Activated CD4-positive, alpha-beta T cell treated with anti-CD3 and anti-CD28 coated beads for 36 hours (primary cell): ENCODE results near the gene PRDM16. TPM values are rescaled to one million over a fixed set of nuclear protein-coding genes. Genes with fewer than 3 reads are reported as not detected.

Experiments
- ATAC-seq: fragments of 200-7000 bp; cut with Tn5 transposase; one replicate; pipeline ENCODE4 v1.10.0; 2021; ENCODE audit warnings: mild to moderate bottlenecking, moderate library complexity
- CTCF ChIA-PET: fragments of 350-600 bp; sonication (Branson Sonifier 250); formaldehyde crosslinking; loops from one replicate; lab custom pipeline; 2021; ENCODE audit warnings: antibody characterized with exemption; lab: Charles Lee
- POLR2A ChIA-PET: fragments of 350-600 bp; sonication (Branson Sonifier 250); formaldehyde crosslinking; loops from one replicate; lab custom pipeline; 2021; ENCODE audit warnings: antibody characterized with exemption, inconsistent platforms; lab: Charles Lee
- DNase-seq: peaks from one replicate; pipeline ENCODE4 v3.0.0-alpha.2; 2020
- H3K27ac Mint-ChIP-seq: one replicate; pipeline ENCODE4 v1.8.0; 2021; ENCODE audit warnings: mixed read lengths
- H3K27me3 Mint-ChIP-seq: one replicate; pipeline ENCODE4 v1.8.0; 2021; ENCODE audit warnings: mixed read lengths
- H3K36me3 Mint-ChIP-seq: one replicate; pipeline ENCODE4 v1.8.0; 2021; ENCODE audit warnings: low read depth, mixed read lengths
- H3K4me1 Mint-ChIP-seq: one replicate; pipeline ENCODE4 v1.8.0; 2021; ENCODE audit warnings: mixed read lengths
- H3K4me3 Mint-ChIP-seq: one replicate; pipeline ENCODE4 v1.8.0; 2021; ENCODE audit warnings: mild to moderate bottlenecking, moderate library complexity, mixed read lengths
- H3K9me3 Mint-ChIP-seq: one replicate; pipeline ENCODE4 v1.8.0; 2021; ENCODE audit warnings: low read depth, mixed read lengths
- intact Hi-C, 2 experiments: fragments of 100-400 bp; cut with DNase I in 1 of 2; cut with micrococcal nuclease in 1 of 2; formaldehyde crosslinking; loops; one replicate each; pipeline versions ENCODE4 v1.14.2 to v1.15.1; 2022 to 2024; cut with DNase I, micrococcal nuclease
- total RNA-seq, 2 experiments: library from RNA; stranded (reverse); gene quantifications; one replicate each; pipeline ENCODE4 v1.2.3, GENCODE V29; 2021

Gene PRDM16
- total RNA-seq, 2 experiments from 2014 or later: 0.32 TPM; not detected in 1

DNA sequence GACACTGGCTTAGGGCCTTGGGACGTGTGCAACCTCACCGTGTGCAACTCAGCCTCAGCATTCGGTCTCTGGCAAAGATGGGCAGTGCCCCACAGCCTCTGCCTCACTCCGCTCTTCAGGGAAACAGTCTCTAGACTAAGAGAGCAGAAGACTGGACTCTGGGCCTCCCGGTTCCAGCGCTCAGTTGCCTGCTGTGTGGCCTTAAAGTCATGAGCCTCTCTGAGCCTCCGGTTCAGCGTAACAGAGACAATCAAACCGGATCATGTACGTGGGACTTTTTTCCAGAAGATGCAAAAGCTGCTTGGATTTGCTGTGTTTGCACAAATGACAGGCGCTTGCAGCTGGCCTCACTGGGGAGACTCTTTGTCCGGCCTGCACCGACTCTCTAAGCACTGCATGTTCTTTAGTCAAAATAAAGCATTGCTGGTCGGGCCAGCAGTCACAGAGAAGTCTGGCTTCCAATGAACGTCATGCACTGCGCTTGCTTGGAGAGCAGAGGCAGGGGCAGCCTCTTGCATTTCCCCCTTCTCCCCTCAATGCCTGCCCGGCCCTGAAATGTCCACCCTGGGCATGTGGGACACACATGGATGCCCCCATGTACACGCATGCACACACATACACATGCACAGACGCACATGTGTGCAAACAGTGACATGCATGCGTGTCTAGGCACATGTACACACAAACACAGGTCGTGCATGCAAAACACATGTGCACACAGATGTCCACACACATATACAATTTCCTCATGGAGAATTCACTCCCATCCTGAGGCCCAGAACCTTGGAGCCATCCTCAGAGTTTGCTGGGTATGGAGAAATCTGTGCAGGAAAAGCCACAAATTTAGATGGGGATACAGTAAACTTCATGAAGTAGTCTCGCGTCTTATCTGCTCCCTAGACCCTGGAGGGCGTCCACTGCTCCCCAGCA lies 152.4 kb downstream of the PRDM16 start:
- no peaks in the 10 kb centered on the region for H3K9me3 Mint-ChIP-seq
- H3K27ac Mint-ChIP-seq: no peak overlapping the region
- no peak for DNase-seq
- ATAC-seq: no peak
- no peak overlapping the region for H3K4me3 Mint-ChIP-seq
- no peaks in the 10 kb centered on the region for H3K36me3 Mint-ChIP-seq
- no peaks in the 10 kb centered on the region for H3K4me1 Mint-ChIP-seq
- intact Hi-C loops: no loop called here
- ChIA-PET CTCF (no interaction called here), POLR2A (no interaction called here)
- H3K27me3 Mint-ChIP-seq: no peaks in the 10 kb centered on the region

DNA sequence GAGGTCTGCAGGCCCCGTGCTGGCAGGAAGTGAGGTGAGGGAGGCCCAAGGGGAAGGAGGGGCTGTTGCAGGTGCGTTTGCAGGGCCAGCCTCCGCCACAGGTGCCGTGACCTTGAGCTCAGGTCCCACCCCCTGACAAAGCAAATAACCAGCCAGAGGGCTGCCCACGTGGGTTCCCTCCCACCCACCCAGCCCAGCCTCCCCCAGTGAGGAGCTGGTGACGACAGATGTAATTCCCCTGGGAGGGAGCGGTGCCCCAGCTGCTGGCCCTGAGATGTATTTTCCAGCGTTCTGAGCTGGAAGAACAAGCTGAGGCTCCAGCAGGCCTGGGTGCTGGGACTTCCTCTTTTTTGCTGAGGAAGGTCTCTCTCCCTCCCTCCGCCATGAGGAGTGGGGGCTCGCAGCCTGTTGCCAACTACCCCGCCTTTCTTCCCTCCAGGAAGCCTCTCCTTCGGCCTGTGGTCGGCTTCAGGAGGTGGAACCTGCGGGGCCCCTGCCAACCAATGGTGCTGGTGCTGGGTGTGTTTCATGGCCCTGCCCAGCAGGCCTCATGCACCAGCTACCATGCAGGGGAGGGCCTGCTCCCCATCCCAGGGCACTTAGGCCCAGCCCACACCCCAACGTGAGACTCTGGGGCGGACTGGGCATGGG lies 153.2 kb downstream of the PRDM16 start:
- Mint-ChIP-seq H3K27me3 (no peaks in the 10 kb centered on the region), H3K27ac (no peak overlapping the region), H3K4me1 (no peaks in the 10 kb centered on the region), H3K9me3 (no peaks in the 10 kb centered on the region), H3K4me3 (no peak overlapping the region), H3K36me3 (no peaks in the 10 kb centered on the region)
- intact Hi-C loops: no loop called here
- ChIA-PET POLR2A (no interaction called here), CTCF (no interaction called here)
- DNase-seq (no peak), ATAC-seq (no peak)

DNA sequence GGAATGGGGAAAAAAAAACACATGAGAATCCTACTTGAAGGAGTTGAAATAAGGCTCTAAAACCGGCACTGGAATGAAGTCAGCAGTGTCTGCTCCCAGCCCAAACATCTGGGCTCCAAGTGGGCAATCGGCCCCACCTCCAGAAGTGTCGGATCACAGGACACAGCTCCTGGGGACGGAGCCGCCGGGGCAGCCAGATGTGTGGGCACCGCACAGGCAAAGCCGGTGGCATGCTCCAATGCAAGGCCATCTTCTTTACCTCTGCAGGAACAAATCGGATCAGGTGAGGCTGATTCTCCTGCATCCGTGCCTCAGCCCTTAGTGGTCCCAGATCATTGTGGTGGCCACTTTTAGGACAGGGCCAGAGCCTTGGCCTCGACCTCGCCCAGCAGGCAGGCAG lies 156.7 kb downstream of the PRDM16 start:
- Mint-ChIP-seq H3K36me3 (no peaks in the 10 kb centered on the region), H3K4me1 (no peaks in the 10 kb centered on the region), H3K4me3 (no peak overlapping the region), H3K27ac (no peak overlapping the region), H3K27me3 (no peaks in the 10 kb centered on the region), H3K9me3 (no peaks in the 10 kb centered on the region)
- DNase-seq: no peak
- no peak for ATAC-seq
- ChIA-PET CTCF (no interaction called here), POLR2A (no interaction called here)
- intact Hi-C loops: no loop called here

DNA sequence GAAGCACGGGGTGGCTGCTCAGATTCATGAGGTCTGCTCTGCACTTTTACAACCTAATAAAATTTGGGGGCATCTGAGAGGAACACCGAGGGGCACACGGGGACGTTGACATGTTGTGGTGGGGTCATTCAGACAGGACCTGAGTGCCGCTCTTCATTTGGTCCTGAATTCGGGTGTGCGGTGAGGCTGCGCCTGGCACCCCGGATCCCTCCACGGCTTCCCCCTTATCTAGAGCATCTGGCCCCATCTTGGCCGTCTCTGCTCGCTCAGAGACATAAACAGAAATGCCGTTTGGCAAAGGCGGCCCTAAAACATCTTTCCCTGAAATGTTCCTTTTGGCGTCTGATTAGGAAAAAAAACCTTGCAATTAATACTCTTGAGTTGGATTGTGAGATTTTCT lies 157.2 kb downstream of the PRDM16 start:
- no peak for DNase-seq
- Mint-ChIP-seq H3K4me3 (no peak overlapping the region), H3K27me3 (no peaks in the 10 kb centered on the region), H3K36me3 (no peaks in the 10 kb centered on the region), H3K9me3 (no peaks in the 10 kb centered on the region), H3K4me1 (no peaks in the 10 kb centered on the region), H3K27ac (no peak overlapping the region)
- CTCF ChIA-PET: no interaction called here
- no peak for ATAC-seq
- intact Hi-C loops: no loop called here
- POLR2A ChIA-PET: no interaction called here

DNA sequence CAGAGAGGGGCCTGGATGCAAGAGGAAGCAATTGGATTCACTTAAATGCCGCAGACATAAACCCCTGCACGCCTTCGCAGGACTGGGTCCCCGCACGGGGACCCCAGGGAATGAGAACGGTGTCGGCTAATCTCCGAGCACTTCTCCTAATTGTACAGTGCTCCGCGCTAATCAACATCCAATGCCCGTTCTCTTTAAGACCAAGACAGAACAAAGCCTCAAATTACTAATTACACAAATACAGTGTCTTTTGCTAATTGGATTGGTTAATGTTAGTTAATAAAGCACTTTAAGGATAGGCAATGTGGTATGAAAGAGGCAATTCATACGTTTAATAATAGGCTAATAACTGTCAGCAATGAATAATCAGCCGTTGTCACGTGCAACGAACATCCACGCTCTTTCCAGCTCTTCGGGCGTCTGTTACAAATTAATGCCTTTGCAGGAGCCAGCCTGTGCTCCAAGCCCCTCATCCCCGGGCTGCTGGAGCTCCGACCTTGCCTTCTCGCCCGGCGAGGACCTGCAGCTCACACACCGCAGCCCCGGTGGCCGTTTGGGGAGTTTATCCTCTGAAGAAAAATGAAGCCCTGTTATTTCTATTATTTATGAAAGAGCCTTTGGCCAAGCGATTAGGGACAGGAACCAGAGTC lies 157.8 kb downstream of the PRDM16 start:
- no peaks in the 10 kb centered on the region for H3K36me3 Mint-ChIP-seq
- ATAC-seq (no peak), DNase-seq (no peak)
- no peaks in the 10 kb centered on the region for H3K4me1 Mint-ChIP-seq
- H3K27me3 Mint-ChIP-seq: no peaks in the 10 kb centered on the region
- no peak overlapping the region for H3K4me3 Mint-ChIP-seq
- ChIA-PET CTCF (no interaction called here), POLR2A (no interaction called here)
- intact Hi-C loops: no loop called here
- H3K27ac Mint-ChIP-seq: no peak overlapping the region
- H3K9me3 Mint-ChIP-seq: no peaks in the 10 kb centered on the region

DNA sequence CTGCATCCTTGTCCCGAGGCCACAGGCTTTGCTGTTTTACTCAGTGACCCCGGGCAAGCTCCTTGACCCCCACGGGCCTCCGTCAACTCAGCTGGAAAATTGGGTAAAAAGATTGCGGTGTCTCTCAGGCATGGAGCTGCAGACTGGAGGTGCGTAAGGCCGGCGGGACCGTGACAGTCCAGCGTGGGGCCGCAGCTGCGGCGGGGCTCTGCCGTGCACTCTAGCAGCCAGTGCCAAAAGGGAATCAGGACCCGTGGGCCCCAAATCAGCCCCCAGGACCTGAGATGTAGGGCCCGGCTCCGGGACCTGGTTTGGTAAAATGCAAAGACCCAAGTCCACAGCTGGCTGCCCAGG lies 158.3 kb downstream of the PRDM16 start:
- ATAC-seq: no peak
- Mint-ChIP-seq H3K9me3 (no peaks in the 10 kb centered on the region), H3K4me3 (no peak overlapping the region), H3K27ac (no peak overlapping the region), H3K27me3 (no peaks in the 10 kb centered on the region), H3K4me1 (no peaks in the 10 kb centered on the region), H3K36me3 (no peaks in the 10 kb centered on the region)
- no peak for DNase-seq
- ChIA-PET POLR2A (no interaction called here), CTCF (no interaction called here)
- intact Hi-C loops: no loop called here

DNA sequence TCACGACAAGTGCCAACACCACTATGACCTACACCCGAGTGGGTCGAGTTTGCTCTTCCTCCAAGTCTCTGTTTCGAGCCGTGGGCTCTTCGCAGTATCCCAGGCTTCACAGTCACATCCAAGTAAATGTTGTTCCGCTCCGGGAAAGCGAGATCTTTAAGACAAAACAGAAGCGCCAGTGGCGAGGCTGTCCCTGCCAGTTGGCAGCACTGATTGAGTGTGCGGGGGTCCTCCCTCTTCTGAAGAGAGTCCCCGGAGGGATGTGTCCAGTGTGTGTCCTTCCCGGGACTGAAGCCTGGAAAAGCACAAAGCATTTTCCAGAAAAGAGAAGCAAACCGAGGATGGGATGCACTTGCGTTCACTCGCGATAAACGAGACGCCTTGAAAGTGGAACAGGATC lies 158.9 kb downstream of the PRDM16 start:
- no peaks in the 10 kb centered on the region for H3K27me3 Mint-ChIP-seq
- CTCF ChIA-PET: no interaction called here
- POLR2A ChIA-PET: no interaction called here
- H3K36me3 Mint-ChIP-seq: no peaks in the 10 kb centered on the region
- no peaks in the 10 kb centered on the region for H3K4me1 Mint-ChIP-seq
- ATAC-seq (no peak), DNase-seq (no peak)
- intact Hi-C loops: no loop called here
- H3K27ac Mint-ChIP-seq: no peak overlapping the region
- no peak overlapping the region for H3K4me3 Mint-ChIP-seq
- H3K9me3 Mint-ChIP-seq: no peaks in the 10 kb centered on the region

DNA sequence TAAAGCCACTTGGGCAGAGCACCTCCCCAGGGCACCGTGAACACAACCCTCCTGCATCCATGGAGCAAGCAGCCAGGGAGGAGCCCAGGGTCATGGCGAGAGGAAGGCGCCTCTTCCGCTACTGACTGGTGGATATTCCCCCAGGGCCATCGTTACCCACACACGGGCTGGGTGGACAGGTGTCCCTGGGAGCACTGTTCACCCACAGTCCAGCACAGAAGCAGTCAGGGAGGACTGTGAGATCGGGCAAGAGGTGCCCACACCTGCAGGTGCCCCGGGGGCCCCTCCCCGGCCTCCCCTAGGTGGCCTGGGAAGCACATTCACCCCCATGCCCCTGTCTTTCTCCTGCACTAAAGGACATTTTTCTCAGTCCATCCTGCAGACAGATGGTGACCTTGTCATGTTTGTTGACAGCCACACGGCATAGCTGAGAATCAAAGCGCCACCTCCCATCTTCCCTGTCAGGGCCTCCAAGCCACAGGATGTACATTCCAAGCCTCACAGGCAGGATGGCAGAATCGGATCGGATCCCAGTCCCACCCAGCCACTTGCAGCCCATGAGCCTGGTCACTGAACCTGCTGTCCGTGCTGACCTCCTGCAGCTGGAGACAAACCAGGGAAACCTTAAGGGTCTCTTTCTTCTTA lies 160.2 kb downstream of the PRDM16 start:
- intact Hi-C loops: no loop called here
- ATAC-seq (no peak), DNase-seq (no peak)
- H3K4me1 Mint-ChIP-seq: no peaks in the 10 kb centered on the region
- ChIA-PET POLR2A (no interaction called here), CTCF (no interaction called here)
- H3K4me3 Mint-ChIP-seq: no peak overlapping the region
- H3K36me3 Mint-ChIP-seq: no peaks in the 10 kb centered on the region
- no peaks in the 10 kb centered on the region for H3K27me3 Mint-ChIP-seq
- no peaks in the 10 kb centered on the region for H3K9me3 Mint-ChIP-seq
- H3K27ac Mint-ChIP-seq: no peak overlapping the region

DNA sequence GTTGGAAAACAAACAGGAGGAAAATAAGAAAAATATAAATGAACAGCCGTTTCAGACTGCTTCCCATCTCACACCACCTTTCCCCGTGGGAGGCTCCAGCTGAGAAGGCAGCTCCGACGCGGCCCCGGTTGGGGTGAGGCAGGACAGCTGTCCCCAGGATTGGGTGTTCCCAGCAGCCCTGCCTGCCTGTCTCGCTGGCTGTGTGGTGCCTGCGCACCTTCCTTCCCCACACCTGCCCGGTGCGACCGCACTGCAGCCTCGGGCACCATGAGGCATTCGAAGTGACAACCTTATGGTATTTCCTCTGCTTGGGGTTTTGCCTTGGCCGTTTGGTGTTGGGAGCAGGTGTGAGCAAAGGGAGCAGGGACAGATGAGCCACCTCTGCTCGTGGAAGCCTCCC lies 161.6 kb downstream of the PRDM16 start:
- Mint-ChIP-seq H3K9me3 (no peaks in the 10 kb centered on the region), H3K4me1 (no peaks in the 10 kb centered on the region), H3K4me3 (no peak overlapping the region), H3K36me3 (no peaks in the 10 kb centered on the region), H3K27ac (no peak overlapping the region), H3K27me3 (no peaks in the 10 kb centered on the region)
- CTCF ChIA-PET: no interaction called here
- ATAC-seq: no peak
- intact Hi-C loops: no loop called here
- DNase-seq: no peak
- POLR2A ChIA-PET: no interaction called here

DNA sequence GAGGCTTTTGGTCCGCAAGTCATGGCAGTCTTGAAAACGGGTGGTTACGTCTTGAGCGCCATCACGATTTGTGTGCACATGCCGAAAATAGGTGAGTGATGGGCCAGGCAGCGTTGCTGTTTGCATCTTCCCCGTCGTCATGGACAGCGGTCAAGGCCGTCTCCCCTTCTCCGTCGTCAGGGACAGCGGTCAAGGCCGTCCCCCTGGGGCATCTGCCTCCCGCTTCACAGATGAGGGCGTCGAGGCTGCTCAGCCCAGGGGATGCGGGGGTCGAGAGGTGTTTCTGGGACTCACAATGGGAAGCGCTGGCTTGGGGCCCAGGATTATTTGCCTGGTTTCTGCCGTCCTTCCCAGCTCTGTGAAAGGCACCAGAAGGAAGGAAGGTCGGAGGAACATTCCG lies 162.2 kb downstream of the PRDM16 start:
- ATAC-seq (no peak), DNase-seq (no peak)
- ChIA-PET POLR2A (no interaction called here), CTCF (no interaction called here)
- no peaks in the 10 kb centered on the region for H3K36me3 Mint-ChIP-seq
- no peaks in the 10 kb centered on the region for H3K27me3 Mint-ChIP-seq
- H3K4me3 Mint-ChIP-seq: no peak overlapping the region
- H3K4me1 Mint-ChIP-seq: no peaks in the 10 kb centered on the region
- intact Hi-C loops: no loop called here
- no peaks in the 10 kb centered on the region for H3K9me3 Mint-ChIP-seq
- H3K27ac Mint-ChIP-seq: no peak overlapping the region

DNA sequence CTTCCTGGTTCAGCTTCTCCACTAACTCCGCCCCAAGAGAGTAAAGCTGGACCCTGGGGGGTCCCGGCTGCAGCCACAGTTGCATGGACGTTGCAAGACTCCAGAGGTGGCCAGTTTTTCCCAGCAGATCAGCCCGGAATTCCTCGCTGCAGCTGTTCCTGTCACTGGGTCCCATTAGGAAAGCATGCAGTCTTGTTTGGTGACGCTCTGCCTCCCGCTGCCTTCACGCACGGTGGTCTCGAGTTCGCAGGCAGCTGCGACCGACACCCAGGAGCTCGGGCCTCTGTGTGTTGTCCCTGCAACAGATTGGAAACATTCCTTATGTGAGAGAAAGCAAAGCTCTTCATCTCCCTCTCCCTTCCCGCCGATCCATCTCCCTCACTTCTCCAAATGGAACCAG lies 162.8 kb downstream of the PRDM16 start:
- ATAC-seq (no peak), DNase-seq (no peak)
- Mint-ChIP-seq H3K4me3 (no peak overlapping the region), H3K4me1 (no peaks in the 10 kb centered on the region), H3K27ac (no peak overlapping the region), H3K9me3 (no peaks in the 10 kb centered on the region), H3K36me3 (no peaks in the 10 kb centered on the region), H3K27me3 (no peaks in the 10 kb centered on the region)
- ChIA-PET POLR2A (interaction anchor here (0.7 kb wide), 1 partner anchor 400 kb away, joined by 3 read pairs; no protein-coding TSS in a partner anchor), CTCF (no interaction called here)
- intact Hi-C loops: no loop called here
